RPMI8226 (cell line): ENCODE measurements around the gene ALG1.
"Not testable (repeated sequence)": the region's sequence is repeated elsewhere in the genome, so short reads cannot be mapped to it uniquely, and the experiment has no call there.

ENCODE experiments used
- DNase-seq: peaks from one replicate; pipeline ENCODE4 v3.0.0-alpha.2; 2015

Gene ALG1

GRCh38 chr16:5045499-5046115, 26.0 kb upstream of the ALG1 start:
- no peak for DNase-seq

GRCh38 chr16:5046914-5047313, 24.7 kb upstream of the ALG1 start:
- no peak for DNase-seq

- DNase-seq = no peak
Measured at GRCh38 chr16:5054876-5055865, 16.5 kb upstream of the ALG1 start.

GRCh38 chr16:5056352-5056751, 15.3 kb upstream of the ALG1 start:
- DNase-seq = peak; percentile 64

- no peak for DNase-seq
Measured at GRCh38 chr16:5058476-5058875, 13.2 kb upstream of the ALG1 start.

- no peak for DNase-seq
Measured at GRCh38 chr16:5059386-5060072, 12.1 kb upstream of the ALG1 start.

- no peak for DNase-seq
Measured at GRCh38 chr16:5060073-5060641, 11.5 kb upstream of the ALG1 start.

GRCh38 chr16:5062051-5062450, 9.6 kb upstream of the ALG1 start:
- no peak for DNase-seq

- DNase-seq = no peak
Measured at GRCh38 chr16:5062790-5063765, 8.6 kb upstream of the ALG1 start.

- DNase-seq = peak; percentile 32
Measured at GRCh38 chr16:5064915-5065314, 6.7 kb upstream of the ALG1 start.

- no peak for DNase-seq
Measured at GRCh38 chr16:5065326-5065725, 6.3 kb upstream of the ALG1 start.

- no peak for DNase-seq
Measured at GRCh38 chr16:5065813-5066212, 5.8 kb upstream of the ALG1 start, which contains the start of gene C16orf89. Gene C16orf89 (minus strand): TSS chr16:5065956. CDS start chr16:5065908, 48 bp downstream.

GRCh38 chr16:5066511-5066910, 5.1 kb upstream of the ALG1 start:
- no peak for DNase-seq

GRCh38 chr16:5069048-5069447, 2.6 kb upstream of the ALG1 start:
- no peak for DNase-seq

- no peak for DNase-seq
Measured at GRCh38 chr16:5069854-5070253, 1.8 kb upstream of the ALG1 start.

- DNase-seq = no peak
Measured at GRCh38 chr16:5070431-5071186, 1.0 kb upstream of the ALG1 start.

GRCh38 chr16:5071341-5071680, 332 bp upstream of the ALG1 start:
- no peak for DNase-seq

GRCh38 chr16:5072334-5073278, 963 bp downstream of the ALG1 start:
- no peak for DNase-seq

- DNase-seq = no peak
Measured at GRCh38 chr16:5073279-5073629, 1.6 kb downstream of the ALG1 start.

- not testable (repeated sequence) for DNase-seq
Measured at GRCh38 chr16:5073771-5074170, 2.1 kb downstream of the ALG1 start.
